ENCODE data around the gene TENM3.

GRCh38 chr4:182758273-182758672, 515.1 kb downstream of the TENM3 start:
- TF ChIP-seq CTCF (conservative IDR thresholded peaks at IDR 0.05; ENCODE audit: low read length), result no peak
- TF ChIP-seq EZH2phosphoT487 (IDR thresholded peaks at IDR 0.05; ENCODE audit: borderline replicate concordance, low read depth, low read length), result no peak

Data from OCI-LY7 (cell line).